HepG2 (cell line): ENCODE results near the gene TXNIP. TPM values are rescaled to one million over a fixed set of nuclear protein-coding genes. Genes with fewer than 3 reads are reported as not detected.

Experiments
- ATAC-seq: fragments of 200-7000 bp; cut with Tn5 transposase; 3 replicates; pipeline ENCODE4 v1.9.1; 2020; ENCODE audit warnings: mild to moderate bottlenecking, moderate library complexity
- BruUV-seq: library from RNA; stranded (reverse); fragments of 400-500 nt; replicated peaks from 2 replicates; lab custom pipeline; 2021; lab: Mats Ljungman, UMichigan
- CTCF ChIA-PET: fragments of 300-600 bp; formaldehyde crosslinking; extraction: SDS; loops from one replicate; lab custom pipeline; 2021; ENCODE audit warnings: low total read pairs, inconsistent platforms, low intra/inter-chr PET ratio; lab: Yijun Ruan, JAX
- POLR2A ChIA-PET: fragments of 350-600 bp; sonication (Branson Sonifier 250); formaldehyde crosslinking; loops from one replicate; lab custom pipeline; 2020; ENCODE audit warnings: antibody characterized with exemption, inconsistent platforms; lab: Yijun Ruan, JAX
- DNase-seq: peaks from one replicate; pipeline ENCODE4 v3.0.0-alpha.2; 2015; ENCODE audit warnings: low spot score
- FAIRE-seq: peaks from 3 replicates; lab custom pipeline; 2011; peaks lifted over from hg19 to GRCh38; lab: Jason Lieb, UNC
- H2AFZ ChIP-seq: one replicate; pipeline ENCODE4 v1.6.1; 2011; ENCODE audit warnings: low read length, inconsistent platforms
- H3K27ac ChIP-seq: fragments of 300-600 bp; 3 replicates; pipeline ENCODE4 v1.8.0; 2011; ENCODE audit warnings: mixed run types, mild to moderate bottlenecking, mixed read lengths, low read length, inconsistent platforms; ENCODE audit not compliant: insufficient read depth; ENCODE audit errors: extremely low read length
- H3K27me3 ChIP-seq, 2 experiments: fragments of 200-600 bp in 1 of 2; 2 replicates in 1 of 2; 3 replicates in 1 of 2; pipeline versions ENCODE4 v1.6.0 to v1.8.0; 2011; ENCODE audit warnings: low read length in 2 of 2, mild to moderate bottlenecking in 2 of 2, moderate library complexity in 2 of 2, inconsistent platforms in 1 of 2; ENCODE audit not compliant: insufficient read depth in 2 of 2, control insufficient read depth in 1 of 2
- H3K36me3 ChIP-seq, 2 experiments: fragments of 200-600 bp in 1 of 2; replicated peaks in 1 of 2; 2 replicates in 1 of 2; 3 replicates in 1 of 2; pipeline versions ENCODE4 v1.5.1 to v1.8.0; 2011; ENCODE audit warnings: low read length in 2 of 2, inconsistent platforms in 1 of 2; ENCODE audit not compliant: insufficient read depth in 2 of 2, control insufficient read depth in 1 of 2
- H3K4me1 ChIP-seq: 2 replicates; pipeline ENCODE4 v1.5.1; 2012; ENCODE audit warnings: low read length, inconsistent platforms; ENCODE audit not compliant: insufficient read depth
- H3K4me2 ChIP-seq: 2 replicates; pipeline ENCODE4 v1.6.0; 2011; ENCODE audit warnings: low read depth, low read length, inconsistent platforms
- H3K4me3 ChIP-seq, 3 experiments: fragments of 200-600 bp in 1 of 3; sonication (generic), shearing (Covaris generic) in 1 of 3; replicated peaks in 1 of 3; 2 replicates each; pipeline ENCODE4 v1.5.1; 2011 to 2016; ENCODE audit warnings: low read length in 3 of 3, inconsistent platforms in 2 of 3, low read depth in 2 of 3, mild to moderate bottlenecking in 2 of 3, control low read depth in 1 of 3, mixed read lengths in 1 of 3; ENCODE audit not compliant: insufficient read depth in 1 of 3
- H3K79me2 ChIP-seq: one replicate; pipeline ENCODE4 v1.6.1; 2011; ENCODE audit warnings: low read length, inconsistent platforms; ENCODE audit not compliant: insufficient read depth
- H3K9ac ChIP-seq: 2 replicates; pipeline ENCODE4 v1.6.0; 2011; ENCODE audit warnings: mild to moderate bottlenecking, low read depth, low read length, inconsistent platforms; ENCODE audit not compliant: insufficient read depth
- H3K9me3 ChIP-seq: 2 replicates; pipeline ENCODE4 v1.5.1; 2012; ENCODE audit warnings: mild to moderate bottlenecking, low read length
- H4K20me1 ChIP-seq: 2 replicates; pipeline ENCODE4 v1.6.0; 2011; ENCODE audit warnings: inconsistent platforms, mild to moderate bottlenecking, low read length, moderate library complexity; ENCODE audit not compliant: insufficient read depth
- CENPX ChIP-seq: sonication (generic); formaldehyde crosslinking; IDR thresholded peaks from 2 replicates; pipeline ENCODE4 v1.9.0; 2021; ENCODE audit warnings: mild to moderate bottlenecking, missing genetic modification reagents, moderate library complexity
- DNMT1 ChIP-seq: sonication (generic); formaldehyde crosslinking; IDR thresholded peaks from 2 replicates; pipeline ENCODE4 v1.5.1; 2020; ENCODE audit warnings: mild to moderate bottlenecking, missing genetic modification reagents
- NFKB2 ChIP-seq: sonication (generic); formaldehyde crosslinking; IDR thresholded peaks from 2 replicates; pipeline ENCODE4 v1.4.0; 2020; ENCODE audit warnings: missing genetic modification reagents, borderline replicate concordance
- NFYC ChIP-seq: IDR thresholded peaks from 2 replicates; pipeline ENCODE4 v1.6.1; 2016; ENCODE audit warnings: missing genetic modification reagents, missing compliant biosample characterization
- ZFAT ChIP-seq: sonication (generic); formaldehyde crosslinking; conservative IDR thresholded peaks from 2 replicates; pipeline ENCODE4 v1.8.1; 2023; ENCODE audit warnings: missing genetic modification reagents, inconsistent platforms
- ZFP36L2 ChIP-seq: sonication (generic); formaldehyde crosslinking; IDR thresholded peaks from 2 replicates; pipeline ENCODE4 v1.4.0; 2020; ENCODE audit warnings: missing genetic modification reagents
- ZNF121 ChIP-seq: sonication (generic); formaldehyde crosslinking; IDR thresholded peaks from 2 replicates; pipeline ENCODE4 v1.5.0; 2020; ENCODE audit warnings: mild to moderate bottlenecking, missing genetic modification reagents
- ZNF3 ChIP-seq: IDR thresholded peaks from 2 replicates; pipeline ENCODE4 v1.7.0; 2017; ENCODE audit warnings: inconsistent platforms
- ZNF501 ChIP-seq: sonication (generic); formaldehyde crosslinking; IDR thresholded peaks from 2 replicates; pipeline ENCODE4 v1.5.1; 2020; ENCODE audit warnings: mild to moderate bottlenecking, moderate library complexity, missing genetic modification reagents
- ZNF670 ChIP-seq: sonication (generic); formaldehyde crosslinking; IDR thresholded peaks from 2 replicates; pipeline ENCODE4 v1.8.0; 2022; ENCODE audit warnings: mild to moderate bottlenecking, missing genetic modification reagents, borderline replicate concordance
- ZNF746 ChIP-seq: sonication (generic); formaldehyde crosslinking; IDR thresholded peaks from 2 replicates; pipeline ENCODE4 v1.8.0; 2022; ENCODE audit warnings: mild to moderate bottlenecking, missing genetic modification reagents
- ZNF761 ChIP-seq: sonication (generic); formaldehyde crosslinking; conservative IDR thresholded peaks from 2 replicates; pipeline ENCODE4 v1.4.0; 2020; ENCODE audit warnings: mild to moderate bottlenecking, missing genetic modification reagents
- WGBS: methylation state at CpG from one replicate; pipeline ENCODE4 v1.1.6; 2017; ENCODE audit warnings: low lambda C conversion rate; 5-methylcytosine and 5-hydroxymethylcytosine counted together
- in situ Hi-C: cut with HindIII; loops from 2 replicates; pipeline ENCODE4 v1.10.0; 2017; ENCODE audit warnings: low pct_unique_long_range_greater_than_20kb; ENCODE audit not compliant: extremely low pct_ligation_motif_present
- intact Hi-C: fragments of 100-400 bp; cut with micrococcal nuclease; formaldehyde crosslinking; loops from one replicate; pipeline ENCODE4 v1.10.0; 2022; ENCODE audit not compliant: unreplicated experiment
- polyA plus RNA-seq, 8 experiments: library from polyadenylated mRNA; depleted of rRNA in 3 of 8; stranded (reverse) in 7 of 8; unstranded in 1 of 8; fragments of >200 nt; fragmentation: Illumina TruSeq in 4 of 8; extraction: Trizol in 4 of 8; gene quantifications; 2 replicates each; pipeline versions ENCODE4 v1.2.1 to v1.2.3, GENCODE V29; 2011 to 2016; ENCODE audit warnings: low read depth in 4 of 8, missing spikeins in 1 of 8, mixed read lengths in 1 of 8; ENCODE audit not compliant: insufficient read depth in 1 of 8
- total RNA-seq, 5 experiments: library from RNA; depleted of rRNA; stranded (reverse); fragments of >200 nt; fragmentation: Illumina TruSeq; extraction: Trizol; gene quantifications; 2 replicates each; pipeline ENCODE4 v1.2.3, GENCODE V29; 2016; ENCODE audit warnings: low read depth in 1 of 5
- TF ChIP-seq, protein P1 (sequence below): sonication (generic); formaldehyde crosslinking; IDR thresholded peaks from 2 replicates; pipeline ENCODE4 v1.4.0; 2020; ENCODE audit warnings: missing genetic modification reagents
- TF ChIP-seq, protein P2 (sequence below): sonication (generic); formaldehyde crosslinking; IDR thresholded peaks from 2 replicates; pipeline ENCODE4 v1.5.0; 2020; ENCODE audit warnings: mild to moderate bottlenecking, missing genetic modification reagents

Gene TXNIP
- total and polyA plus RNA-seq, 2 of the 13 experiments (the other 11 are each of a cell fraction or from before 2014, with no cell fraction given): 24.4 to 237 TPM

DNA sequence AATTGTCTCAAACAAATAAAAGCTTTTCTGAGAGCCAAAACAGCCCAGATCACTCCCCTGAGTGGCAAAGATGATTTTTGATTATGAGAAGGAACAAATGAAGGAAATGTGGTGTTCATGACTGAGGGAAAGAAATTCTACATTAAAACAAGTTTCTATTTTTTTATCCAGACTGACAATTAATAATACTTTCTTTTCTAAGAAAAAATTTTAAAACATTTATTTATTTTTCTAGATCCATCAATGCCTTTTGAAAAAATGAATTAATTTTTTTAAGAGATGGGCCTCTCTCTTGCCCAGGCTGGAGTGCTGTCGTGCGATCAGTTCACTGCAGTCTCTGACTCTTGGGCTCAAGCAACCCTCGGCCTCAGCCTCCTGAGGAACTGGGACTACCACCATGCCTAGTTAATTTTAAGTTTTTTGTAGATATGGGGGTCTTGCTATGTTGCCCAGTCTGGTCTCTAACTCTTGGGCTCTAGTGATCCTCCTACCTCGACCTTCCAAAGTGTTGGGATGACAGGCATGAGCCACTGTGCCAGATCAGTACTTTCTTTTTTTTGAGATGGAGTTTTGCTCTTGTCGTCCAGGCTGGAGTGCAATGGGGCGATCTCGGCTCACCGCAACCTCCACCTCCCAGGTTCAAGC is 11.2 kb upstream of the TXNIP start:
- H2AFZ ChIP-seq: no peak overlapping the region
- CTCF ChIA-PET: interaction anchor here (0.8 to 3.8 kb wide), 3 partner anchors 29 to 116 kb away, joined by 3 to 60 read pairs (median 7); no protein-coding TSS in a partner anchor
- no peaks in the 10 kb centered on the region for H3K79me2 ChIP-seq
- no peaks in the 10 kb centered on the region for H3K27me3 ChIP-seq
- no peak for ATAC-seq
- H3K4me3 ChIP-seq: no peak overlapping the region
- POLR2A ChIA-PET: interaction anchor here (0.7 to 2.2 kb wide), 6 partner anchors 11 to 116 kb away, joined by 3 to 7 read pairs (median 4); partner anchors contain the start of gene TXNIP
- no peaks in the 10 kb centered on the region for H4K20me1 ChIP-seq
- H3K36me3 ChIP-seq: no peaks in the 10 kb centered on the region
- BruUV-seq: no TSS peak
- in situ Hi-C loops: loop anchor here (10.0 kb wide), 1 partner anchor 123 kb away; the partner anchor contains the start of gene ANKRD35
- no peak for FAIRE-seq
- H3K9me3 ChIP-seq: no peaks in the 10 kb centered on the region
- no peak for TF ChIP-seq CENPX (CRISPR knock-in tag)
- 0 out of 2 replicates have a peak, but pooled peaks have one; percentile 26 for TF ChIP-seq ZNF121
- H3K9ac ChIP-seq: no peak overlapping the region
- 55% methylated on average over 8 of the region's 8 CpGs for WGBS
- 0 out of 2 replicates have a peak overlapping the region, but pooled peaks have one; percentile 58 for H3K4me2 ChIP-seq
- H3K27ac ChIP-seq: no peak overlapping the region
- peaks cover 11% of the 10 kb centered on the region for H3K4me1 ChIP-seq
- intact Hi-C loops: loop anchor here (1.0 to 5.0 kb wide), 3 partner anchors 30 to 90 kb away; partner anchors contain the start of genes ANKRD34A, PEX11B and POLR3GL
- DNase-seq: no peak

DNA sequence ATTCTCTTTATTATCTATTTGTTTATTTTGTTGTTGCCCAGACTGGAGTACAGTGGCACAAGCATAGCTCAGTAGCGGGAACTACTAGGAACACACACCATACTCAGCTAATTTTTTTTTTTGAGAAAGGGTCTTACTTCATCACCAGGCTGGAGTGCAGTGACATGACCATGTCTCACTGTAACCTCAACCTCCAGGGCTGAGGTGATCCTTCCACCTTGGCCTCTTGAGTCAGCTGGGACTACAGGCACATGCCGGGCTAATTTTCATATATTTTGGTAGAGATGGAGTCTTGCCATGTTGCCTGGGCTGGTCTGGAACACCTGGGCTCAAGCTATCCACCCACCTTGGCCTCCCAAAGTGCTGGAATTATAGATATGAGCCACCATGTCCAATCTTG is 5.3 kb upstream of the TXNIP start:
- intact Hi-C loops: no loop called here
- H3K4me2 ChIP-seq: no peak overlapping the region
- DNase-seq (no peak), ATAC-seq (no peak), FAIRE-seq (no peak)
- H3K79me2 ChIP-seq: peaks cover 3% of the 10 kb centered on the region
- no peak overlapping the region for H2AFZ ChIP-seq
- H3K27ac ChIP-seq: no peak overlapping the region
- no peaks in the 10 kb centered on the region for H3K9me3 ChIP-seq
- H3K36me3 ChIP-seq: no peaks in the 10 kb centered on the region
- 94% methylated on average over 2 of the region's 2 CpGs for whole genome bisulfite sequencing
- no peak overlapping the region for H3K4me3 ChIP-seq
- ChIA-PET CTCF (no interaction called here), POLR2A (no interaction called here)
- no peaks in the 10 kb centered on the region; a peak in 1 of 5 replicates for H3K27me3 ChIP-seq
- peaks cover 34% of the 10 kb centered on the region for H3K4me1 ChIP-seq
- H3K9ac ChIP-seq: no peak overlapping the region
- no TSS peak for BruUV-seq
- in situ Hi-C loops: loop anchor here (10.0 kb wide), 1 partner anchor 117 kb away; the partner anchor contains the start of gene ANKRD35
- H4K20me1 ChIP-seq: no peaks in the 10 kb centered on the region
- TF ChIP-seq DNMT1 (CRISPR knock-in tag) (no peak), NFYC (no peak), ZNF501 (no peak), ZNF761 (CRISPR knock-in tag) (no peak), ZFAT (no peak), ZFP36L2 (CRISPR knock-in tag) (no peak), ZNF3 (CRISPR knock-in tag) (no peak), ZNF670 (CRISPR knock-in tag) (no peak), ZNF746 (no peak), NFKB2 (no peak)
- TF ChIP-seq, protein P1, sequence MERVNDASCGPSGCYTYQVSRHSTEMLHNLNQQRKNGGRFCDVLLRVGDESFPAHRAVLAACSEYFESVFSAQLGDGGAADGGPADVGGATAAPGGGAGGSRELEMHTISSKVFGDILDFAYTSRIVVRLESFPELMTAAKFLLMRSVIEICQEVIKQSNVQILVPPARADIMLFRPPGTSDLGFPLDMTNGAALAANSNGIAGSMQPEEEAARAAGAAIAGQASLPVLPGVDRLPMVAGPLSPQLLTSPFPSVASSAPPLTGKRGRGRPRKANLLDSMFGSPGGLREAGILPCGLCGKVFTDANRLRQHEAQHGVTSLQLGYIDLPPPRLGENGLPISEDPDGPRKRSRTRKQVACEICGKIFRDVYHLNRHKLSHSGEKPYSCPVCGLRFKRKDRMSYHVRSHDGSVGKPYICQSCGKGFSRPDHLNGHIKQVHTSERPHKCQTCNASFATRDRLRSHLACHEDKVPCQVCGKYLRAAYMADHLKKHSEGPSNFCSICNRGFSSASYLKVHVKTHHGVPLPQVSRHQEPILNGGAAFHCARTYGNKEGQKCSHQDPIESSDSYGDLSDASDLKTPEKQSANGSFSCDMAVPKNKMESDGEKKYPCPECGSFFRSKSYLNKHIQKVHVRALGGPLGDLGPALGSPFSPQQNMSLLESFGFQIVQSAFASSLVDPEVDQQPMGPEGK (CRISPR knock-in tag): no peak
- TF ChIP-seq, protein P2, sequence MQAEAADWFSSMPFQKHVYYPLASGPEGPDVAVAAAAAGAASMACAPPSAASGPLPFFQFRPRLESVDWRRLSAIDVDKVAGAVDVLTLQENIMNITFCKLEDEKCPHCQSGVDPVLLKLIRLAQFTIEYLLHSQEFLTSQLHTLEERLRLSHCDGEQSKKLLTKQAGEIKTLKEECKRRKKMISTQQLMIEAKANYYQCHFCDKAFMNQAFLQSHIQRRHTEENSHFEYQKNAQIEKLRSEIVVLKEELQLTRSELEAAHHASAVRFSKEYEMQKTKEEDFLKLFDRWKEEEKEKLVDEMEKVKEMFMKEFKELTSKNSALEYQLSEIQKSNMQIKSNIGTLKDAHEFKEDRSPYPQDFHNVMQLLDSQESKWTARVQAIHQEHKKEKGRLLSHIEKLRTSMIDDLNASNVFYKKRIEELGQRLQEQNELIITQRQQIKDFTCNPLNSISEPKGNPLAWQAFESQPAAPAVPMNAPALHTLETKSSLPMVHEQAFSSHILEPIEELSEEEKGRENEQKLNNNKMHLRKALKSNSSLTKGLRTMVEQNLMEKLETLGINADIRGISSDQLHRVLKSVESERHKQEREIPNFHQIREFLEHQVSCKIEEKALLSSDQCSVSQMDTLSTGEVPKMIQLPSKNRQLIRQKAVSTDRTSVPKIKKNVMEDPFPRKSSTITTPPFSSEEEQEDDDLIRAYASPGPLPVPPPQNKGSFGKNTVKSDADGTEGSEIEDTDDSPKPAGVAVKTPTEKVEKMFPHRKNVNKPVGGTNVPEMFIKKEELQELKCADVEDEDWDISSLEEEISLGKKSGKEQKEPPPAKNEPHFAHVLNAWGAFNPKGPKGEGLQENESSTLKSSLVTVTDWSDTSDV: no peak
